SK-N-MC (cell line): ENCODE measurements around the gene NKD1.

Experiments used
- DNase-seq: peaks from one replicate; pipeline ENCODE4 v3.0.0-alpha.2; 2011; ENCODE audit warnings: low read depth, low spot score
- H3K27ac ChIP-seq: fragments of 200-600 bp; sonication (generic); 2 replicates; pipeline ENCODE4 v1.5.1; 2016; ENCODE audit warnings: mixed run types
- H3K36me3 ChIP-seq: fragments of 200-600 bp; sonication (generic); 2 replicates; pipeline ENCODE4 v1.6.1; 2017; ENCODE audit warnings: antibody characterized with exemption, low read length, mixed read lengths; ENCODE audit not compliant: insufficient read depth
- H3K4me3 ChIP-seq: fragments of 200-600 bp; sonication (generic); 2 replicates; pipeline ENCODE4 v1.5.1; 2016
- H3K9ac ChIP-seq: fragments of 200-600 bp; sonication (generic); 2 replicates; pipeline ENCODE4 v1.8.0; 2017; ENCODE audit warnings: mixed run types, mixed read lengths; ENCODE audit not compliant: insufficient read length
- H3K9me3 ChIP-seq: fragments of 200-600 bp; sonication (generic); 2 replicates; pipeline ENCODE4 v1.6.1; 2017; ENCODE audit warnings: low read depth, mild to moderate bottlenecking, antibody characterized with exemption, low read length, moderate library complexity, mixed read lengths
- EZH2 ChIP-seq: fragments of 200-600 bp; sonication (generic); IDR thresholded peaks from one replicate; pipeline ENCODE4 v1.6.1; 2017; ENCODE audit warnings: antibody characterized with exemption
- FOXP2 ChIP-seq: optimal IDR thresholded peaks from 2 replicates; pipeline ENCODE3; 2011; ENCODE audit warnings: mild to moderate bottlenecking, moderate library complexity; ENCODE audit not compliant: insufficient read depth; ENCODE audit errors: extremely low read length, control extremely low read depth
- POLR2AphosphoS5 ChIP-seq: IDR thresholded peaks from 2 replicates; pipeline ENCODE4 v1.6.1; 2012; ENCODE audit warnings: mild to moderate bottlenecking, low read depth, low read length, borderline replicate concordance

NKD1 gene

GRCh38 chr16:50696575-50697420 lies 148.6 kb downstream of the NKD1 start:
- H3K36me3 ChIP-seq = no peaks in the 10 kb centered on the region
- no peaks in the 10 kb centered on the region for H3K9me3 ChIP-seq
- no peak overlapping the region for H3K9ac ChIP-seq
- H3K27ac ChIP-seq = no peak overlapping the region
- no peak overlapping the region for H3K4me3 ChIP-seq
- DNase-seq = no peak
- no peak for TF ChIP-seq EZH2
- TF ChIP-seq POLR2AphosphoS5 = no peak
- TF ChIP-seq FOXP2 = no peak

GRCh38 chr16:50697421-50697715 lies 149.2 kb downstream of the NKD1 start:
- DNase-seq = no peak
- Histone ChIP-seq H3K36me3 (no peaks in the 10 kb centered on the region), H3K4me3 (no peak overlapping the region), H3K9me3 (no peaks in the 10 kb centered on the region), H3K27ac (no peak overlapping the region), H3K9ac (no peak overlapping the region)
- TF ChIP-seq POLR2AphosphoS5 (no peak), FOXP2 (no peak), EZH2 (no peak)

DNA sequence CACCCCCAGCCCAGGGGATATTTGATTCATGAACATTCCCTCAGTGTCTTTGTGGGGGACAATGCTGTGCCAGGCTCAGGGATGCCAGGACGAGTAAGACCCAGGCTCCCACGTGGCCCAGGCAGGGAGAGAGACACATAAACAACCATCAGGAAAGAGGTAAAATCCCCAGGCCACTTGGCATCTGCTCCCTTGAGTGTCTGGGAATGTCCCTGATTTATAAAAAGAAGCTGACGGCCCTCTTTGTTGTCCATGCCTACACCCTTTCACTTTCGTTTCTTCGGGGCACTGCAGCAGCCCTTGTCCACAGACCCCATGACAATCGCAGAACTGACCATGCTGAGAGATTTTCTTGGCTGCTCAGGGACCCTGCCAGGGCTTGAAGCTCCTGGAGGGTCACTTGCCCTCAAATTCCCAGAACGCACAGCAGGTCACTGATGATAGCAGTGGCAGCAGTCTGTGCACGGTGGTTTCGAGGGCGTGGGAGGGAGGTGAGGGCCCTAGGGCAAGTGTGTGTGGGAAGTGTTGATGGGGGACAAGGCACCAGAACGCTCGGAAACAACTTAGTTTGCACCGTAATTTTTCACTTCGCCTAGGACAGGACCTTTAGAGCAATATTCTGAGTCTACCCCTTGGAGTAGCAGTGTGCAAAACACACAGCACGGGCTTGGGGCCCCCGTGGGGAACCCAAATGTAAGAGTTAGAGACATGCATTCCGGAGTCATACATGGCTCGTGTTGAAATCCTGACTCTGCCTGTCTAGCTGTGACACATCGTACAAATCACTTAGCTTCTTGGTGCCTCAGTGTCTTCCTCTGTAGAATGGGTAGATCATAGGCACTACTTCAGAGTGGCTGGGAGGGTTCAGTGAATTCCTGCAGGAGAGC lies 149.9 kb downstream of the NKD1 start:
- H3K9me3 ChIP-seq = no peaks in the 10 kb centered on the region
- TF ChIP-seq EZH2 = no peak
- TF ChIP-seq FOXP2 = no peak
- no peak for TF ChIP-seq POLR2AphosphoS5
- H3K4me3 ChIP-seq = no peak overlapping the region
- H3K9ac ChIP-seq = no peak overlapping the region
- H3K27ac ChIP-seq = no peak overlapping the region
- no peak for DNase-seq
- no peaks in the 10 kb centered on the region for H3K36me3 ChIP-seq
